Measurements from ENCODE around the gene MED13. TPM values are rescaled to one million over a fixed set of nuclear protein-coding genes. Genes with fewer than 3 reads are reported as not detected.

MED13 gene
- total and polyA plus RNA-seq, 7 donors: 9.0 to 60.7 (median 46.0) TPM

DNA sequence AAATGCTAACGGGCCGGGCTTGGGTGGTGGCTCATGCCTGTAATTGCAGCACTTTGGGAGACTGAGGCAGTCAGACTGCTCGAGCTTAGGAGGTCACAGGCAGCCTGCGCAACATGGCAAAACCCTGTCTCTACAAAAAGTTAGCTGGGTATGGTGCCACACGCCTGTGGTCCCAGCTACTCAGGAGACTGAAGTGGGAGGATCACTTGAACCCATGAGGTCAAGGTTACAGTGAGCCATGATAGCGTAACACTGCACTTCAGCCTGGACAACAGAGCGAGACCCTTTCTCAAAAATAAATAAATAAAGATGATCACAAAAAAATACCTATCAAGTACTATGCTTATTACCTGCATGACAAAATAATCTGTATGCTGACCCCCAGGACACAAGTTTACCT lies 91.0 kb downstream of the MED13 start:
- no peaks in the 10 kb centered on the region for H3K9me3 ChIP-seq
- intact Hi-C loops (cut with DNase I): no loop called here
- H3K4me3 ChIP-seq: no peak overlapping the region
- H3K27ac ChIP-seq: no peak overlapping the region
- TF ChIP-seq POLR2A (IDR thresholded peaks at IDR 0.05): no peak
- TF ChIP-seq POLR2AphosphoS5 (IDR thresholded peaks at IDR 0.05): no peak
- no peak for TF ChIP-seq CTCF (IDR thresholded peaks at IDR 0.05)
- TF ChIP-seq EP300 (IDR thresholded peaks at IDR 0.05): no peak
- H3K27me3 ChIP-seq: no peaks in the 10 kb centered on the region
- H3K36me3 ChIP-seq: peaks cover 0 to 70% (median 5%) of the 10 kb centered on the region in 4 donors
- WGBS, 2 donors: 96% methylated on average over 7 of the region's 7 CpGs
- no peak for DNase-seq
- H3K4me1 ChIP-seq: no peaks in the 10 kb centered on the region

DNA sequence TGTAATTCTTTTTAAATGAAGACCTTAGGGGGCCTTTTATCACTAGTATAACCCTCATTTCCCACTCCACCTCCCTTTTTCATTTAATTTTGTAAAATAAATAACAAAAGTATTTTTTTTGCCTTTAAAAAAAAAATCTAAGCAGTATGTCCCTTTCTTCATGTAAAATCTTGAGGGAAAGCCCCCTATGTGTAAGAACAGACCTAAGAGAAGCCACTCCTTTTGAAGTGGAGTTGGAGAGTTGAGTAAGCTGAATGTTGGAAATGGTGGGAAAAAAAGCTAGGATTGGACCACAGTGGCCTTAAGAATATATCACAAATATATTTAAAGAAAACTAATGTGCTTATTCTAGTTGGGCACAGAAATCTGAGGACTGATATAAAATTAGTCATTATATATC lies 92.8 kb downstream of the MED13 start:
- Histone ChIP-seq H3K27me3 (no peaks in the 10 kb centered on the region), H3K27ac (no peak overlapping the region), H3K4me3 (no peak overlapping the region), H3K9me3 (no peaks in the 10 kb centered on the region), H3K36me3 (peaks cover 0 to 72% (median 14%) of the 10 kb centered on the region in 4 donors), H3K4me1 (no peaks in the 10 kb centered on the region)
- TF ChIP-seq POLR2A (IDR thresholded peaks at IDR 0.05): no peak
- TF ChIP-seq EP300 (IDR thresholded peaks at IDR 0.05): no peak
- TF ChIP-seq CTCF (IDR thresholded peaks at IDR 0.05): no peak
- TF ChIP-seq POLR2AphosphoS5 (IDR thresholded peaks at IDR 0.05): no peak
- intact Hi-C loops (cut with DNase I): no loop called here
- no peak for DNase-seq

GRCh38 chr17:61970030-61970429 lies 95.0 kb downstream of the MED13 start:
- H3K9me3 ChIP-seq: no peaks in the 10 kb centered on the region
- intact Hi-C loops (cut with DNase I): no loop called here
- H3K4me1 ChIP-seq: no peaks in the 10 kb centered on the region
- peaks cover 0 to 80% (median 17%) of the 10 kb centered on the region in 4 donors for H3K36me3 ChIP-seq
- no peak overlapping the region for H3K27ac ChIP-seq
- no peaks in the 10 kb centered on the region for H3K27me3 ChIP-seq
- no peak overlapping the region for H3K4me3 ChIP-seq
- no peak for TF ChIP-seq POLR2AphosphoS5 (IDR thresholded peaks at IDR 0.05)
- no peak for TF ChIP-seq CTCF (IDR thresholded peaks at IDR 0.05)
- TF ChIP-seq EP300 (IDR thresholded peaks at IDR 0.05): no peak
- no peak for TF ChIP-seq POLR2A (IDR thresholded peaks at IDR 0.05)
- WGBS, 2 donors: 86 to 96% methylated on average over 1 of the region's 1 CpG
- no peak for DNase-seq

DNA sequence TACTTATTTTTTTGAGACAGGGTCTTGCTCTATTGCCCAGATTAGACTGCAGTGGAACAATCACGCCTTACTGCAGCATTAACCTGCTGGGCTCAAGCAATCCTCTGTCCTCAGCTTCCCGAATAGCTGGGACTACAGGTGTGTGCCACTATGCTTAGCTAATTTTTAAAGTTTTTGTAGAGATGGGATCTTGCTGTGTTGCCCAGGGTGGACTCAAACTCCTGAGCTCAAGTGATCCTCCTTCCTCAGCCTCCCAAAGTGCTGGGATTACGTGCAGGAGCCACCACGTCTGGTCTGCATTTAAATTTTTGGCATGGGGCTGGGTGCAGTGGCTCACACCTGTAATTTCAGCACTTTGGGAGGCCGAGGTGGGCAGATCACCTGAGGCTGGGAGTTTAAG lies 96.3 kb downstream of the MED13 start:
- Histone ChIP-seq H3K27ac (no peak overlapping the region), H3K36me3 (peaks cover 10 to 89% (median 28%) of the 10 kb centered on the region in 4 donors), H3K27me3 (no peaks in the 10 kb centered on the region), H3K4me1 (no peaks in the 10 kb centered on the region), H3K4me3 (no peak overlapping the region), H3K9me3 (no peaks in the 10 kb centered on the region)
- DNase-seq: no peak
- TF ChIP-seq CTCF (IDR thresholded peaks at IDR 0.05) (no peak), EP300 (IDR thresholded peaks at IDR 0.05) (no peak), POLR2AphosphoS5 (IDR thresholded peaks at IDR 0.05) (no peak), POLR2A (IDR thresholded peaks at IDR 0.05) (no peak)
- intact Hi-C loops (cut with DNase I): no loop called here
- WGBS, 2 donors: 98% methylated on average over 5 of the region's 5 CpGs

DNA sequence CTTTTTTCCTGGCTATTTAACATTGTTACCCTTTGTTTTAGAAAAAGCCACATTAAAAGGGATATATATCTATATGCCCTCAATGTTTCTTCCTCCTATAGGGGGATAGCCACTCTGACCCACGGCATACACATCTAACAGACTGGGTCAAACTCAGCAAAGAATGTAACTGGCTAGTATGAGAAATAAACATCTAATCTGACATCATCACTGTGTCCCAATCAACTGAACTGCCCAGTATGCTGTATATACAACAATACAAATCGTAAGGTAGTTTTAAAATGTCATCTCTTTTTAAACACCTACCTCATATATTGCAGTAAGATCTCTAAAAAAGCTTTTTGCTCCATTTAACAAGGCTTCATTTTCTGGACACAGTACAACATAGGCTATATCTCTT lies 97.3 kb downstream of the MED13 start:
- WGBS, 2 donors: 88 to 92% methylated on average over 2 of the region's 2 CpGs
- no peak for DNase-seq
- Histone ChIP-seq H3K36me3 (peaks cover 15 to 94% (median 32%) of the 10 kb centered on the region in 4 donors), H3K27ac (no peak overlapping the region), H3K9me3 (no peaks in the 10 kb centered on the region), H3K4me3 (no peak overlapping the region), H3K4me1 (no peaks in the 10 kb centered on the region), H3K27me3 (no peaks in the 10 kb centered on the region)
- no peak for TF ChIP-seq POLR2A (IDR thresholded peaks at IDR 0.05)
- TF ChIP-seq POLR2AphosphoS5 (IDR thresholded peaks at IDR 0.05): no peak
- no peak for TF ChIP-seq CTCF (IDR thresholded peaks at IDR 0.05)
- TF ChIP-seq EP300 (IDR thresholded peaks at IDR 0.05): no peak
- intact Hi-C loops (cut with DNase I): no loop called here

Data from sigmoid colon (tissue), 7 donors.